Breast epithelium (tissue), 3 donors: ENCODE measurements around the gene BAAT.

ENCODE experiments used
- POLR2A ChIP-seq: fragments of 450-650 bp; IDR thresholded peaks from one replicate; pipeline ENCODE4 v1.6.1; 2016; ENCODE audit warnings: antibody characterized with exemption, mild to moderate bottlenecking, moderate library complexity
- TF ChIP-seq, protein P1 (sequence below), 3 donors: fragments of 450-650 bp; IDR thresholded peaks; one replicate each; pipeline ENCODE4 v1.5.1; 2016 to 2017; ENCODE audit warnings: antibody characterized with exemption in 3 of 3, mild to moderate bottlenecking in 3 of 3, moderate library complexity in 3 of 3

DNA sequence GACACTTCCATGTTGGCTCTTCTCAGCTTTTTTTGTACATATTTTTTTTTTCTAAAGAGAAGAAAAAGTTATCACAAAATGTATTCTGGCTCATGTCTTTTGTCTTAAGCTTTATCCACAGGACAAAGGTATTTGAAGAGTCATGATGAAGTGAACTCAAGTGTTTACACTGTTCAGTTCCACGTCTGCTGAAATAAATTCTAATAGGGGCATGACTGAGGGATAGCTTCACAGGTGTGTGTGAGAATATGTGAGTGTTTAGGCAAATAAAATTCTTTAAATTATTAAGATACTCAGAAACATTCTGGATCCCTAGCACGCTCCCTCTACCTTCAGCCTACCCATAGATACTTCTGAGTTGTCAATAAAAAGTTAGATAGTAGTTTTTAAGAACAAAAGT lies 59.8 kb downstream of the BAAT start:
- TF ChIP-seq, protein P1, sequence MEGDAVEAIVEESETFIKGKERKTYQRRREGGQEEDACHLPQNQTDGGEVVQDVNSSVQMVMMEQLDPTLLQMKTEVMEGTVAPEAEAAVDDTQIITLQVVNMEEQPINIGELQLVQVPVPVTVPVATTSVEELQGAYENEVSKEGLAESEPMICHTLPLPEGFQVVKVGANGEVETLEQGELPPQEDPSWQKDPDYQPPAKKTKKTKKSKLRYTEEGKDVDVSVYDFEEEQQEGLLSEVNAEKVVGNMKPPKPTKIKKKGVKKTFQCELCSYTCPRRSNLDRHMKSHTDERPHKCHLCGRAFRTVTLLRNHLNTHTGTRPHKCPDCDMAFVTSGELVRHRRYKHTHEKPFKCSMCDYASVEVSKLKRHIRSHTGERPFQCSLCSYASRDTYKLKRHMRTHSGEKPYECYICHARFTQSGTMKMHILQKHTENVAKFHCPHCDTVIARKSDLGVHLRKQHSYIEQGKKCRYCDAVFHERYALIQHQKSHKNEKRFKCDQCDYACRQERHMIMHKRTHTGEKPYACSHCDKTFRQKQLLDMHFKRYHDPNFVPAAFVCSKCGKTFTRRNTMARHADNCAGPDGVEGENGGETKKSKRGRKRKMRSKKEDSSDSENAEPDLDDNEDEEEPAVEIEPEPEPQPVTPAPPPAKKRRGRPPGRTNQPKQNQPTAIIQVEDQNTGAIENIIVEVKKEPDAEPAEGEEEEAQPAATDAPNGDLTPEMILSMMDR (IDR thresholded peaks at IDR 0.05), result no peak
- no peak for TF ChIP-seq POLR2A
